CD4-positive, alpha-beta memory T cell (primary cell): ENCODE measurements around the gene UQCRQ. TPM values are rescaled to one million over a fixed set of nuclear protein-coding genes. Genes with fewer than 3 reads are reported as not detected.

Source experiments
- CTCF ChIA-PET: fragments of 350-600 bp; sonication (Branson Sonifier 250); formaldehyde crosslinking; loops from one replicate; lab custom pipeline; 2021; ENCODE audit warnings: inconsistent platforms; ENCODE audit not compliant: partially characterized antibody; lab: Charles Lee
- POLR2A ChIA-PET: fragments of 350-600 bp; sonication (Branson Sonifier 250); formaldehyde crosslinking; loops from one replicate; lab custom pipeline; 2021; ENCODE audit not compliant: partially characterized antibody; lab: Charles Lee
- DNase-seq, 5 donors: peaks; one replicate each; pipeline versions ENCODE4 v3.0.0 to v3.0.0-alpha.2; 2020 to 2022; ENCODE audit warnings: mixed read lengths in 1 of 5
- H3K27ac ChIP-seq: one replicate; pipeline ENCODE4 v1.7.0; 2013; ENCODE audit warnings: low read depth, low read length
- H3K27me3 ChIP-seq: 2 replicates; pipeline ENCODE4 v1.7.0; 2013; ENCODE audit warnings: mild to moderate bottlenecking, low read length, moderate library complexity; ENCODE audit not compliant: insufficient read depth
- H3K36me3 ChIP-seq: 2 replicates; pipeline ENCODE4 v1.7.0; 2013; ENCODE audit warnings: mild to moderate bottlenecking, low read length, moderate library complexity; ENCODE audit not compliant: insufficient read depth
- H3K4me1 ChIP-seq: 2 replicates; pipeline ENCODE4 v1.7.0; 2013; ENCODE audit warnings: mild to moderate bottlenecking, low read length, moderate library complexity; ENCODE audit not compliant: insufficient read depth
- H3K4me3 ChIP-seq, 2 donors: one replicate each; pipeline ENCODE4 v1.7.0; 2013; ENCODE audit warnings: low read length in 2 of 2, mild to moderate bottlenecking in 1 of 2
- H3K9me3 ChIP-seq, 2 donors: one replicate each; pipeline ENCODE4 v1.7.0; 2013; ENCODE audit warnings: low read length in 2 of 2, control low read depth in 1 of 2; ENCODE audit not compliant: control insufficient read depth in 1 of 2
- H3K27ac Mint-ChIP-seq, 7 donors: one replicate each; pipeline ENCODE4 v1.8.0; 2020 to 2021; ENCODE audit warnings: mixed read lengths in 7 of 7, mild to moderate bottlenecking in 6 of 7, inconsistent platforms in 3 of 7, moderate library complexity in 3 of 7
- H3K27me3 Mint-ChIP-seq, 2 donors: one replicate each; pipeline ENCODE4 v1.8.0; 2020 to 2021; ENCODE audit warnings: mixed read lengths in 2 of 2
- H3K36me3 Mint-ChIP-seq, 2 donors: one replicate each; pipeline ENCODE4 v1.8.0; 2020 to 2021; ENCODE audit warnings: mixed read lengths in 2 of 2, inconsistent platforms in 1 of 2, mild to moderate bottlenecking in 1 of 2
- H3K4me1 Mint-ChIP-seq, 4 donors: one replicate each; pipeline ENCODE4 v1.8.0; 2020 to 2021; ENCODE audit warnings: mixed read lengths in 4 of 4, mild to moderate bottlenecking in 1 of 4
- H3K4me3 Mint-ChIP-seq, 8 donors: one replicate each; pipeline ENCODE4 v1.8.0; 2020 to 2021; ENCODE audit warnings: mixed read lengths in 8 of 8, mild to moderate bottlenecking in 7 of 8, moderate library complexity in 6 of 8, inconsistent platforms in 3 of 8
- H3K9me3 Mint-ChIP-seq, 8 donors: one replicate each; pipeline ENCODE4 v1.8.0; 2020 to 2021; ENCODE audit warnings: mixed read lengths in 8 of 8, mild to moderate bottlenecking in 5 of 8, inconsistent platforms in 3 of 8, moderate library complexity in 1 of 8
- intact Hi-C: fragments of 100-400 bp; cut with micrococcal nuclease; formaldehyde crosslinking; loops from one replicate; pipeline ENCODE4 v1.15.1; 2023
- polyA plus RNA-seq, 2 donors: library from polyadenylated mRNA; unstranded; fragments of 300-500 nt; fragmentation: Illumina TruSeq; gene quantifications; one replicate each; pipeline ENCODE4 v1.2.3, GENCODE V29; 2021
- total RNA-seq, 2 experiments: library from RNA; stranded (reverse); gene quantifications; one replicate each; pipeline ENCODE4 v1.2.3, GENCODE V29; 2021

The UQCRQ gene
- total and polyA plus RNA-seq, 4 experiments from 2014 or later = 124 to 536 (median 299) TPM

- Histone ChIP-seq H3K9me3 (no peaks in the 10 kb centered on the region), H3K36me3 (no peaks in the 10 kb centered on the region), H3K27ac (no peak overlapping the region), H3K4me1 (peaks cover 11% of the 10 kb centered on the region), H3K27me3 (peaks cover 20% of the 10 kb centered on the region), H3K4me3 (no peak overlapping the region)
- Mint-ChIP-seq H3K27ac (no peak overlapping the region), H3K27me3 (peaks cover 27 to 32% of the 10 kb centered on the region in 2 donors), H3K4me1 (peaks cover 2 to 12% (median 7%) of the 10 kb centered on the region in 4 donors), H3K4me3 (peak overlapping the region in 1 of 8 donors; percentile 20), H3K36me3 (no peaks in the 10 kb centered on the region), H3K9me3 (no peaks in the 10 kb centered on the region)
- intact Hi-C loops = loop anchor here (10.0 kb wide), 1 partner anchor 528 kb away; the partner anchor contains the start of gene SLC22A4
- ChIA-PET POLR2A (interaction anchor here (1.0 kb wide), 1 partner anchor 85 kb away, joined by 3 read pairs; the partner anchor contains the start of gene KIF3A), CTCF (interaction anchor here (1.4 to 1.7 kb wide), 2 partner anchors 76 to 440 kb away, joined by 4 read pairs; no protein-coding TSS in a partner anchor)
- DNase-seq = no peak
These were observed 43.6 kb upstream of the UQCRQ start for GRCh38 chr5:132822650-132823480.

GRCh38 chr5:132823481-132824050, 42.9 kb upstream of the UQCRQ start:
- peak overlapping the region in 1 of 7 donors; percentile 37 for H3K27ac Mint-ChIP-seq
- H3K27me3 Mint-ChIP-seq = peaks cover 30 to 37% of the 10 kb centered on the region in 2 donors
- Histone ChIP-seq H3K36me3 (no peaks in the 10 kb centered on the region), H3K4me3 (no peak overlapping the region), H3K27me3 (peaks cover 20% of the 10 kb centered on the region), H3K9me3 (no peaks in the 10 kb centered on the region), H3K27ac (no peak overlapping the region), H3K4me1 (peaks cover 11% of the 10 kb centered on the region)
- peaks cover 2 to 12% (median 7%) of the 10 kb centered on the region in 4 donors for H3K4me1 Mint-ChIP-seq
- DNase-seq = no peak
- CTCF ChIA-PET = interaction anchor here (1.7 kb wide), 1 partner anchor 77 kb away, joined by 4 read pairs; no protein-coding TSS in a partner anchor
- intact Hi-C loops = loop anchor here (10.0 kb wide), 1 partner anchor 529 kb away; the partner anchor contains the start of gene SLC22A4
- no peaks in the 10 kb centered on the region for H3K9me3 Mint-ChIP-seq
- H3K36me3 Mint-ChIP-seq = no peaks in the 10 kb centered on the region
- peak overlapping the region in 3 of 8 donors; percentile 25 to 71 (median 48) for H3K4me3 Mint-ChIP-seq
- POLR2A ChIA-PET = interaction anchor here (0.7 to 1.0 kb wide), 3 partner anchors 9 to 86 kb away, joined by 3 read pairs; partner anchors contain the start of gene KIF3A

GRCh38 chr5:132824426-132824825, 42.0 kb upstream of the UQCRQ start:
- POLR2A ChIA-PET = interaction anchor here (0.7 to 0.8 kb wide), 2 partner anchors 10 to 45 kb away, joined by 3 read pairs; no protein-coding TSS in a partner anchor
- Histone ChIP-seq H3K36me3 (no peaks in the 10 kb centered on the region), H3K4me3 (no peak overlapping the region), H3K27ac (no peak overlapping the region), H3K4me1 (peaks cover 10% of the 10 kb centered on the region), H3K27me3 (peaks cover 20% of the 10 kb centered on the region), H3K9me3 (no peaks in the 10 kb centered on the region)
- Mint-ChIP-seq H3K4me3 (peak overlapping the region in 6 of 8 donors; percentile 33 to 59 (median 47)), H3K27ac (no peak overlapping the region), H3K9me3 (no peaks in the 10 kb centered on the region), H3K4me1 (peaks cover 6 to 7% (median 6%) of the 10 kb centered on the region in 4 donors), H3K36me3 (no peaks in the 10 kb centered on the region), H3K27me3 (peaks cover 24 to 42% of the 10 kb centered on the region in 2 donors)
- intact Hi-C loops = loop anchor here (10.0 kb wide), 1 partner anchor 530 kb away; the partner anchor contains the start of gene SLC22A4
- no peak for DNase-seq
- CTCF ChIA-PET = no interaction called here

GRCh38 chr5:132825033-132825833, 41.2 kb upstream of the UQCRQ start:
- H3K27me3 Mint-ChIP-seq = peaks cover 22 to 43% of the 10 kb centered on the region in 2 donors
- no peaks in the 10 kb centered on the region for H3K9me3 ChIP-seq
- H3K4me1 ChIP-seq = peaks cover 2% of the 10 kb centered on the region
- ChIA-PET CTCF (no interaction called here), POLR2A (no interaction called here)
- H3K9me3 Mint-ChIP-seq = no peaks in the 10 kb centered on the region
- H3K36me3 ChIP-seq = no peaks in the 10 kb centered on the region
- H3K36me3 Mint-ChIP-seq = no peaks in the 10 kb centered on the region
- H3K4me3 Mint-ChIP-seq = peak overlapping the region in 5 of 8 donors; percentile 21 to 69 (median 36)
- intact Hi-C loops = loop anchor here (10.0 kb wide), 1 partner anchor 530 kb away; the partner anchor contains the start of gene SLC22A4
- no peak for DNase-seq
- H3K27ac ChIP-seq = no peak overlapping the region
- H3K4me1 Mint-ChIP-seq = peaks cover 4 to 9% (median 6%) of the 10 kb centered on the region in 4 donors
- H3K27me3 ChIP-seq = peaks cover 20% of the 10 kb centered on the region
- no peak overlapping the region for H3K27ac Mint-ChIP-seq
- no peak overlapping the region for H3K4me3 ChIP-seq

GRCh38 chr5:132825834-132826391, 40.5 kb upstream of the UQCRQ start:
- Mint-ChIP-seq H3K4me3 (peak overlapping the region in 3 of 8 donors; percentile 10 to 29 (median 25)), H3K27ac (no peak overlapping the region), H3K36me3 (no peaks in the 10 kb centered on the region), H3K9me3 (no peaks in the 10 kb centered on the region), H3K4me1 (peaks cover 4 to 7% (median 4%) of the 10 kb centered on the region in 4 donors), H3K27me3 (peaks cover 22 to 41% of the 10 kb centered on the region in 2 donors)
- H3K27ac ChIP-seq = no peak overlapping the region
- intact Hi-C loops = loop anchor here (10.0 kb wide), 1 partner anchor 531 kb away; the partner anchor contains the start of gene SLC22A4
- CTCF ChIA-PET = interaction anchor here (0.6 to 1.2 kb wide), 3 partner anchors 8 to 15 kb away, joined by 3 to 6 read pairs (median 3); no protein-coding TSS in a partner anchor
- H3K4me1 ChIP-seq = no peaks in the 10 kb centered on the region
- DNase-seq = peak in 1 of 5 donors; percentile 27
- H3K36me3 ChIP-seq = no peaks in the 10 kb centered on the region
- no peak overlapping the region for H3K4me3 ChIP-seq
- peaks cover 20% of the 10 kb centered on the region for H3K27me3 ChIP-seq
- POLR2A ChIA-PET = no interaction called here
- H3K9me3 ChIP-seq = no peaks in the 10 kb centered on the region

GRCh38 chr5:132826424-132827082, 39.9 kb upstream of the UQCRQ start:
- Mint-ChIP-seq H3K27me3 (peaks cover 24 to 47% of the 10 kb centered on the region in 2 donors), H3K36me3 (no peaks in the 10 kb centered on the region), H3K4me1 (peaks cover 4 to 13% (median 7%) of the 10 kb centered on the region in 4 donors), H3K9me3 (no peaks in the 10 kb centered on the region), H3K4me3 (peak overlapping the region in 7 of 8 donors; percentile 25 to 74 (median 51)), H3K27ac (no peak overlapping the region)
- H3K27ac ChIP-seq = no peak overlapping the region
- H3K4me1 ChIP-seq = no peaks in the 10 kb centered on the region
- no peak overlapping the region for H3K4me3 ChIP-seq
- POLR2A ChIA-PET = no interaction called here
- no peak for DNase-seq
- no peaks in the 10 kb centered on the region for H3K36me3 ChIP-seq
- no peaks in the 10 kb centered on the region for H3K9me3 ChIP-seq
- peaks cover 20% of the 10 kb centered on the region for H3K27me3 ChIP-seq
- CTCF ChIA-PET = interaction anchor here (0.6 to 1.2 kb wide), 4 partner anchors 9 to 57 kb away, joined by 3 to 6 read pairs (median 4); no protein-coding TSS in a partner anchor
- intact Hi-C loops = loop anchor here (10.0 kb wide), 1 partner anchor 532 kb away; the partner anchor contains the start of gene SLC22A4
